ENCODE measurements around the gene NPIPB6. TPM values are rescaled to one million over a fixed set of nuclear protein-coding genes. Genes with fewer than 3 reads are reported as not detected.
"Not testable (repeated sequence)": the region's sequence is repeated elsewhere in the genome, so short reads cannot be mapped to it uniquely, and the experiment has no call there.

Gene NPIPB6
- 2.9 TPM for polyA plus RNA-seq (2012; ENCODE audit: missing spikeins)

- not testable (repeated sequence) for FAIRE-seq; DNase-seq (ENCODE audit: insufficient read length)
Measured at GRCh38 chr16:28363408-28363807, at the start of gene NPIPB6. Gene NPIPB6 (minus strand): TSS chr16:28363508. CDS start chr16:28362822, 686 bp downstream.

GRCh38 chr16:28403220-28404072 is 40.1 kb upstream of the NPIPB6 start, which contains the start of gene EIF3CL:
Gene EIF3CL (minus strand): TSS chr16:28403841. CDS start chr16:28403618, 223 bp downstream.
- peak; percentile 88 for FAIRE-seq
- DNase-seq (ENCODE audit: insufficient read length) = not testable (repeated sequence)

GRCh38 chr16:28392054-28392453 is 28.7 kb upstream of the NPIPB6 start:
- DNase-seq (ENCODE audit: insufficient read length); FAIRE-seq: not testable (repeated sequence)

GRCh38 chr16:28382177-28382867 is 19.0 kb upstream of the NPIPB6 start:
- DNase-seq (ENCODE audit: insufficient read length); FAIRE-seq: not testable (repeated sequence)

- DNase-seq (ENCODE audit: insufficient read length); FAIRE-seq: not testable (repeated sequence)
Measured at GRCh38 chr16:28377822-28378221, 14.5 kb upstream of the NPIPB6 start.

- DNase-seq (ENCODE audit: insufficient read length); FAIRE-seq: not testable (repeated sequence)
Measured at GRCh38 chr16:28377108-28377625, 13.9 kb upstream of the NPIPB6 start.

- not testable (repeated sequence) for FAIRE-seq; DNase-seq (ENCODE audit: insufficient read length)
Measured at GRCh38 chr16:28375115-28375514, 11.8 kb upstream of the NPIPB6 start.

- not testable (repeated sequence) for DNase-seq (ENCODE audit: insufficient read length); FAIRE-seq
Measured at GRCh38 chr16:28374281-28374680, 11.0 kb upstream of the NPIPB6 start.

- not testable (repeated sequence) for DNase-seq (ENCODE audit: insufficient read length); FAIRE-seq
Measured at GRCh38 chr16:28367926-28368325, 4.6 kb upstream of the NPIPB6 start.

- FAIRE-seq = peak; percentile 89
- DNase-seq (ENCODE audit: insufficient read length) = not testable (repeated sequence)
Measured at GRCh38 chr16:28364268-28365173, 1.2 kb upstream of the NPIPB6 start.

- not testable (repeated sequence) for FAIRE-seq
Measured at GRCh38 chr16:28362600-28362999, 708 bp downstream of the NPIPB6 start.

GRCh38 chr16:28338230-28338629 is 25.1 kb downstream of the NPIPB6 start:
- DNase-seq (ENCODE audit: insufficient read length); FAIRE-seq: not testable (repeated sequence)

More at GRCh38 chr16:28362600-28362999, 708 bp downstream of the NPIPB6 start:
- not testable (repeated sequence) for DNase-seq (ENCODE audit: insufficient read length)

GRCh38 chr16:28336940-28337710 is 26.2 kb downstream of the NPIPB6 start:
- not testable (repeated sequence) for FAIRE-seq; DNase-seq (ENCODE audit: insufficient read length)

GRCh38 chr16:28335678-28336077 is 27.6 kb downstream of the NPIPB6 start:
- FAIRE-seq; DNase-seq (ENCODE audit: insufficient read length): not testable (repeated sequence)

- DNase-seq (ENCODE audit: insufficient read length); FAIRE-seq: not testable (repeated sequence)
Measured at GRCh38 chr16:28332632-28333031, 30.7 kb downstream of the NPIPB6 start.

- not testable (repeated sequence) for DNase-seq (ENCODE audit: insufficient read length); FAIRE-seq
Measured at GRCh38 chr16:28330981-28331380, 32.3 kb downstream of the NPIPB6 start.

- not testable (repeated sequence) for DNase-seq (ENCODE audit: insufficient read length); FAIRE-seq
Measured at GRCh38 chr16:28330232-28330631, 33.1 kb downstream of the NPIPB6 start.

All from GM12892 (cell line).